GM21528 (cell line): Measurements from ENCODE around the gene TSKS.

Experiments used
- ATAC-seq: cut with Tn5 transposase; IDR thresholded peaks from one replicate; pipeline ENCODE4 v1.9.1; 2021; ENCODE audit warnings: mild to moderate bottlenecking, moderate library complexity; ENCODE audit not compliant: unreplicated experiment, low FRiP score

TSKS gene

GRCh38 chr19:49795615-49796014 lies 32.5 kb upstream of the TSKS start:
- ATAC-seq = no peak

GRCh38 chr19:49793561-49793840 lies 30.4 kb upstream of the TSKS start:
- no peak for ATAC-seq

GRCh38 chr19:49792829-49793560 lies 29.9 kb upstream of the TSKS start:
- no peak for ATAC-seq

- ATAC-seq = no peak
These were observed 28.8 kb upstream of the TSKS start for GRCh38 chr19:49791776-49792445.

GRCh38 chr19:49790866-49791265 lies 27.8 kb upstream of the TSKS start:
- no peak for ATAC-seq

- no peak for ATAC-seq
These were observed 25.8 kb upstream of the TSKS start for GRCh38 chr19:49788857-49789256.

GRCh38 chr19:49787746-49788145 lies 24.6 kb upstream of the TSKS start:
- ATAC-seq = no peak

- no peak for ATAC-seq
These were observed 23.3 kb upstream of the TSKS start for GRCh38 chr19:49786376-49786820.

GRCh38 chr19:49782515-49782914 lies 19.4 kb upstream of the TSKS start:
- no peak for ATAC-seq

GRCh38 chr19:49781394-49781793 lies 18.3 kb upstream of the TSKS start:
- no peak for ATAC-seq

- no peak for ATAC-seq
These were observed 17.8 kb upstream of the TSKS start for GRCh38 chr19:49780861-49781260.

GRCh38 chr19:49779731-49780555 lies 16.8 kb upstream of the TSKS start:
- ATAC-seq = no peak

- ATAC-seq = no peak
These were observed 13.3 kb upstream of the TSKS start for GRCh38 chr19:49776371-49776764.

- ATAC-seq = no peak
These were observed 12.8 kb upstream of the TSKS start for GRCh38 chr19:49775742-49776370.

- ATAC-seq = no peak
These were observed 11.9 kb upstream of the TSKS start for GRCh38 chr19:49774969-49775368.

GRCh38 chr19:49773663-49774350 lies 10.7 kb upstream of the TSKS start:
- no peak for ATAC-seq

GRCh38 chr19:49772850-49773432 lies 9.8 kb upstream of the TSKS start:
- no peak for ATAC-seq

GRCh38 chr19:49771674-49772139 lies 8.6 kb upstream of the TSKS start:
- no peak for ATAC-seq

GRCh38 chr19:49770529-49770928 lies 7.4 kb upstream of the TSKS start:
- no peak for ATAC-seq

GRCh38 chr19:49767967-49768581 lies 5.0 kb upstream of the TSKS start:
- no peak for ATAC-seq
